ENCODE results near the gene UVRAG.

Gene UVRAG

DNA sequence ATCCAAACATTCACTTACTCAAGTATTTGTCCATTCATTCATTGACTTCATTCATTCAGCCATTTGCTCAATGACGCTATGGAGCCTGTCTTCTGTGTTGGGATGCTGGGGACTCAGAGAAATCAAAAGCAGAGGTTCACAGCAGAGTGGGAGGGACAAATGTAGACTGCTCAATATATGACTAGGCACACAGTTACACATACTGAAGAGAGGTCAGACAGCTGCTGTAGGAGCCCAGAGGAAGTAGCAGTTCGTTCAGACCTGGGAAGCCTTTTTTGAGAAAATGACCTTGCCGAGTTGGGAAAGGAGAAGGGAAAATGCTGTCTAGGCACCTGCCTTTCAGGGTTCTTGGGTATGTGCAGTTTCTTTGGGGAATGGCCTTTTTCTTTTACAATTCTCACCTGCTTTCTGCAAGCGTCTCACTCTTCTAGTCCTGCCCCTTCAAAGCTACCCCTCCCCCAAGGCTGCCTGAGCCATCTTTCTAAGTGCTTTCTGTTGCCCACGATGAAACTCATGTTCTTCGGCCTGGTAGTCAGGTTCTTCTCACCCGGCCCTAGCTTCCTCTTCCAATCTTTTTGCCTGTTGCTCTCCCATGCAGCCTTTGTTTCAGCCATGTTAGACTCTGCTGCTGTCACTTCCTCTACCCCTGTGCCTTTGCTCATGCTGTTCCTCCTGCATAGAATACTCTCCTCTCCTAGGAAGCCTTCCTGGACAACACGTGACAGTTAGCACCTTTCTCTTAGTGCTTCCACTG lies 4.2 kb upstream of the UVRAG start:
- peak; percentile 73 for DNase-seq

DNA sequence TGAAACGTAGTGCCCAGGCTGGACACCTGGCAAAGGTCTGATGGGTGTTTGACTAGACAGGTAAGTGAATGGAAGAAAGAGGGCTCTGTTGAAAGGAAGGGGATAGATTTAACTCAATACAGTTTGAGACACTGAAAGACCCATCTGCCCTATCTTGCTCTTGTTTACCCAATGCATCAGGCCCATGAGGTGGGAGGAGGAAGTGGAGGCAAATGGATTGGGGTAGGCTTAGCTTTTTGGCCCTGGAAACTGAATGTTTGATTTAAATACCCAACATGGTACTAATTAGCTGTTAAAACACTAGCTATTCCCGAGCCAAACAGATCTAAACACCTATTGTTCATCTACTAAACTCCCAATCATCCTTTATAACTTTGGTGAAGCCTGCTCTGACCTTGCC lies 3.5 kb upstream of the UVRAG start:
- no peak for DNase-seq

GRCh38 chr11:75812542-75813040 lies 2.4 kb upstream of the UVRAG start:
- no peak for DNase-seq

DNA sequence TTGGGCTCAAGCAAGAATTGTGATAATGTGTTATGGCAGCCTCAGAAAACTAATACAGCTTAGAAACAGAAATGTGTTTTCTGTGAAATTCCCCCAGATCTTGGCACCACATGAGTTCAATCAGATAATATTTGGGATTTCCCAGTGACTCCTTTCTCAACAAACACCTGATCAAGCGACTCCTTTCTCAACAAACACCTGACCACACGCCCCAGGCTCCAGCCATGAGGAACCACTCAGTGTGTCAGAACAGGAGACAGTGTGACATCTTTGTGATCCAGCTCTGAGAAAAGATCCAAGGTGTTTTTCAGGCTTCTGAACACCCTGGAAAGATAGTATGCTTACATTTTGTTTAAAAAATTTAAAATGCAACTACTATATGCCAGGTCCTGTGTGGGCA lies 1.9 kb upstream of the UVRAG start:
- DNase-seq = no peak

DNA sequence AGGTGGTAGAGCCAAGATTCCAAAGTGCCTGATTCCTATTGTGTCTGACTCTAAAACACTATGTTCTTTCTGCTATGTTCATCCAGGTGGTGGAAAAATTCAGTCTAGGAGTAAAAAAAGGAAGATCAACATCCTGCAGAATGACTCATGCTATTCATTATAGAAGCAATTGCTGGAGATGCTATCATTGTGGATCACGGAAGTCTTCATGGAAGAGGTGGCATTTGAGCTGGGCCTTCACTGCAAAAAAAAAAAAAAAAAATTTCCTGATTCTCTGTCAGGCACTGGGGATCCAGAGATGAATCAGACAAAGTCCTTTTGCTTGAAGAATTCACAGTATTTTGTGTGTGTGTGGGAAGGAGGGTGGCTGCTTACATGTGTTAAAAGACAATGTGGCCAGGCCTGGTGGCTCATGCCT lies 1.4 kb upstream of the UVRAG start:
- DNase-seq = no peak

DNA sequence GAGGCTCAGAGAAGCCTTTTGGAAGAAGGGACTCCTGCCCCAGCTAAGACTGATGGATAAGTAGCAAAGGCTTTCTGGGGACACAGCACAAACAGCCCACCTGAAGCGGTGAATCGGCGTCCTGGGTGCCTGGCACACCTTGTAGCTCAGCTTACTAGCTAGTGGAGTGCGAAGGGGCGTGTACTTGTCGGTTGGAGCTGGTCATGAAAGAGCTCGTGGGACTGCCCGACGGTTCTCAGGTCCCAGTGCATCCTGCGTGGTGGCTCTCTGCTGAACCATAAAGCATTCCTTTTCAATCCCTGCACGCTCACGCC lies 690 bp upstream of the UVRAG start:
- DNase-seq = no peak

DNA sequence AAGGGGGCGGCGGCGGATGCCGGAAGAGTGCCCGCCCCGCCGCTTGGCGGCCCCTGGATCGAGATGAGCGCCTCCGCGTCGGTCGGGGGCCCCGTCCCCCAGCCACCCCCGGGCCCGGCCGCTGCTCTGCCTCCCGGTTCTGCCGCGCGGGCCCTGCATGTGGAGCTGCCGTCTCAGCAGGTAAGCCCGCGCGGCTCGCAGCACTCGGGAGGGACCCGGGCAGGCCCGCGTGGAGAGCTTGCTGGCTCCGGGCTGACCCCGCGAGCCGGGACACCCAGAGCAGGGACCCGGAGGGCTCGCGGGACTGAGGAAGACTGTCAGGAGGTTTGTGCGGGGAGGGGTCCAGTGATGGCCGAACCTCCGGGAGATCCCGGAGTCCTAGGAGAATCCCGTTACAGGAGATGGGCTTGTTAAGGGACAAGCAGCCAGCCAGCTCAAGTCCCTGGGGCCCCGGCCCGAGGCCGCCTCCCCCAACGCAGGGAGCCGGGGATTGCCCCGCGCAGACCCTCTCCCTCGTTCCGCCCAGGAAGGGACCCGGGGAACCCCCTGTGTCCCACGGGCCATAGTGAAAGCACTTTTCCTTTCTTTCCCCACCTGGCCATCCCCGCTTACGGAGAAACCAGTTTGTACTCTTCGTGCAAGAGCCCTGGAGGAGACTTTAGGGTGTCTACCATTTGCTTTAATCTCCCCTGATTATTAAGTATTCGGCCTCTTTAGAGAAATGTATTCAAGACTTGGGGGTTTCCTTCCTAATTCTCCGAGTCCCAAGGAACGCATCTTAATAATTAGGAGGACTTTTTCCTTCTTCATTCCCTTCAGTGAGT lies 547 bp downstream of the UVRAG start:
- no peak for DNase-seq

- peak; percentile 70 for DNase-seq
These were observed 1.7 kb downstream of the UVRAG start for GRCh38 chr11:75816561-75817239.

- peak; percentile 23 for DNase-seq
These were observed 5.6 kb downstream of the UVRAG start for GRCh38 chr11:75820645-75821044.

- no peak for DNase-seq
These were observed 6.2 kb downstream of the UVRAG start for GRCh38 chr11:75821202-75821601.

GRCh38 chr11:75822541-75822940 lies 7.5 kb downstream of the UVRAG start:
- DNase-seq = peak; percentile 4

DNA sequence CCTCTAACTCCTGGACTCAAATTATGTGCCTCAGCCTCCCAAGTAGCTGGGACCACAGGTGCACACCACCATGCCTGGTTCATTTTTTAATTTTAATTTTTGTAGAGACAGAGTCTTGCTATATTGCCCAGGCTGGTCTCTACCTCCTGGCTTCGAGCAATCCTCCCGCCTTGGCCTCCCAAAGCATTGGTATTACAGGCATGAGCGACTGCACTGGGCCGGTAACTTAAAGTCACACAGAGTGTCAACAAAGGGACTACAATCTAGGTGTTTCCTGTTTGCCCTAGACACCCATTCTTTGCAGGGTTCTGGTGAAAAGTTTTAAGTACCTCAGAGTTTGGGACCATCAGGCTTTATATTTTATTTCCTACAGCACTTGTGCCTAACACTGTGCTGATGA lies 8.4 kb downstream of the UVRAG start:
- no peak for DNase-seq

DNA sequence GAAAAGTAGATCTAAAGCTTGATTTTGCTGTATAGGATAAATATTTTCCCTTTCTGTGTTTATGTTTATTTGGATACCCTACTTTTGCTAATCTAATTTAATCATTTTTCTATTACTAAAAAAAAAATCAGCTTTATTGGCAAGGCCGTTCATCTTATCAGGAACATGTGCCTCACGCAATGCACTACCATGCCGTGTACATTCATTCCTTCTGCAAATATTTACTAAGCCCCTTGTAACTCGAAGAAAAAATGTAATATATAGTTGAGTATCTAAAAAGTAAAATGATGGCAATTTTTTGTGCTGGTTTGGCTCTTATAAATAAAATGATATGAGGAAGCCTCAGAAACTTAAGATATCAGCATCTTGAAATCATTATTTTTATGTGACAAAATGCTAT lies 8.9 kb downstream of the UVRAG start:
- no peak for DNase-seq

GRCh38 chr11:75826461-75827230 lies 11.6 kb downstream of the UVRAG start:
- DNase-seq = peak; percentile 33

DNA sequence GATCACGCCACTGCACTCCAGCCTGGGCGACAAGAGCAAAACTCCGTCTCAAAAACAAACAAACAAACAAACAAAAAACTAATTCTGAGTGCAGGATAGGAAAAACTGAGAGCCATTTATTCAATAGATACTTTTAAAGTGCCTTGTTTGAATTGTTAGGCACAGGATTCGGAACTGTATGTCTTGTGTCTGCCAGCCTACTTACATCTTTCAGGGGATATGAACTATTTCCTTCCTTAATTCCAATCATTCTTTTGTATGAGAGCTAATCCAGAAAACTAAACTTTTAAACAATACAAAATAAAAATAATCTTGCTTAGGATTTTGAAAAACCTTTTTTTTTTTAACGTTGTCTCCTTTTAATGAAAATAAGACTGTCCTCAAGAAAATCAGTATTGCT lies 12.6 kb downstream of the UVRAG start:
- DNase-seq = no peak

DNA sequence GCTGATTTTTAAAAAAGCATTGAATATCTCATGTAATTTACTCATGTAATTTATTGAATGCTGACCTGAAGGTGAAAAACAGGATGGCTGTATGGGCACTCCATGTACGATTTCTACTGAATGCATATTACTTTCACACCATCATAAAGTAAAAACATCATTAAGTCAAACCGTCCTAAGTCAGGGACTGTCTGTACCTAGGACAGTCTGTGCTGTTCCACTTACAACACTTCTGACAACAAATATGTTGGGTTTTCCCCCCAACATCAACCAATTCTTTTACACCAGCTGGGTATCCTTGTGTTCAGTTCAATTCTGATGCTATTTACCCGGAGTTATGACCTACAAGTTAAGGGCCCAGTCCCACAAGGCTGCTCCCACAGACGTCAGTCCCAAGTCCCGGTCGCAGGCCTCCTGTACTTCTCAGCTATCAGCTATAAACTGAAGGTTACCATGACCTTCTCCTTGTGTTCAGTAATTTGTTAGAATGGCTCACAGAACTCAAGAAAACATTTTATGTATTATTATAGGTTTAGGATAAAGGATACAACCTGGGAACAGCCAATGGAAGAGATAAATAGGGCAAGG lies 17.0 kb downstream of the UVRAG start:
- DNase-seq = no peak

- no peak for DNase-seq
These were observed 19.7 kb downstream of the UVRAG start for GRCh38 chr11:75834728-75835127.

DNA sequence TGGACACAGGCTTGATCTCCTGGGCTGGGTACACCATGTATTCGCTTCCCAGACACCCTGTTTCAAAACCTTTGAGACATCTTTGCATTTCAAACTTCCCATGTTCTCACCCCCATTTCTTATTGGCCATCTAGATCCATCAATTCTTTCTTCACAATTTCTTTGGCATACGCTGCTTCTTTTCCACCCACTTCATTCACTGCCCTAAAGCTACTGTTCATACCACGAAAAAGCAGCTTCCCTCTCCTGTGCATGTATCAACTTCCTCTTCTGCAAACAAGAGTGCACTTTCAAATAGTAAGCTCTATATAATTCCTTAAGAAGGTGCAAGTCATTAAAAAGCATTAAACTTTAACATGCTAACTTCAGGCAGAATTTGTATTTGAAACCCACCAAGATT lies 21.4 kb downstream of the UVRAG start:
- peak; percentile 52 for DNase-seq

GRCh38 chr11:75839851-75840250 lies 24.8 kb downstream of the UVRAG start:
- no peak for DNase-seq

- no peak for DNase-seq
These were observed 25.5 kb downstream of the UVRAG start for GRCh38 chr11:75840522-75840921.

- no peak for DNase-seq
These were observed 26.7 kb downstream of the UVRAG start for GRCh38 chr11:75841739-75842138.

- peak; percentile 57 for DNase-seq
These were observed 30.3 kb downstream of the UVRAG start for GRCh38 chr11:75845324-75845723.

GRCh38 chr11:75849894-75850293 lies 34.9 kb downstream of the UVRAG start:
- DNase-seq = no peak
